SK-N-SH treated with all-trans-retinoic acid at 6 μM for 48 hours (cell line): ENCODE measurements around the gene PNKD.

Experiments used
- ATAC-seq: fragments of 200-7000 bp; cut with Tn5 transposase; 3 replicates; pipeline ENCODE4 v1.9.1; 2020; ENCODE audit warnings: mild to moderate bottlenecking, moderate library complexity
- ARNTL ChIP-seq: fragments of 450-650 bp; formaldehyde crosslinking; IDR thresholded peaks from 2 replicates; pipeline ENCODE4 v1.5.0; 2020; ENCODE audit warnings: low read depth, mild to moderate bottlenecking, moderate library complexity, borderline replicate concordance
- CREB5 ChIP-seq: fragments of 250-450 bp; sonication (Bioruptor Pico); IDR thresholded peaks from 2 replicates; pipeline ENCODE4 v1.5.1; 2020; ENCODE audit warnings: low read depth, mild to moderate bottlenecking, moderate library complexity
- CSDC2 ChIP-seq: fragments of 250-450 bp; sonication (Bioruptor Pico); IDR thresholded peaks from 2 replicates; pipeline ENCODE4 v1.5.0; 2020; ENCODE audit warnings: mild to moderate bottlenecking, moderate library complexity
- CSRNP3 ChIP-seq: fragments of 250-450 bp; sonication (Bioruptor Pico); IDR thresholded peaks from 2 replicates; pipeline ENCODE4 v1.5.1; 2021; ENCODE audit warnings: mild to moderate bottlenecking, moderate library complexity
- ESRRG ChIP-seq: fragments of 250-450 bp; sonication (Bioruptor Pico); IDR thresholded peaks from 2 replicates; pipeline ENCODE4 v1.6.1; 2021; ENCODE audit warnings: mild to moderate bottlenecking
- GLIS3 ChIP-seq: fragments of 250-450 bp; sonication (Bioruptor Pico); IDR thresholded peaks from 2 replicates; pipeline ENCODE4 v1.5.0; 2020; ENCODE audit warnings: mild to moderate bottlenecking, moderate library complexity
- ISL1 ChIP-seq: fragments of 250-450 bp; sonication (Bioruptor Pico); IDR thresholded peaks from 2 replicates; pipeline ENCODE4 v2.1.2; 2022; ENCODE audit warnings: mild to moderate bottlenecking, moderate library complexity
- OSR1 ChIP-seq: fragments of 250-450 bp; sonication (Bioruptor Pico); IDR thresholded peaks from 2 replicates; pipeline ENCODE4 v1.8.0; 2022; ENCODE audit warnings: moderate library complexity, mild to moderate bottlenecking, inconsistent platforms
- PATZ1 ChIP-seq: fragments of 250-450 bp; sonication (Bioruptor Pico); IDR thresholded peaks from 2 replicates; pipeline ENCODE4 v1.8.0; 2020; ENCODE audit warnings: mild to moderate bottlenecking, moderate library complexity, borderline replicate concordance
- POU6F1 ChIP-seq: fragments of 250-450 bp; sonication (Bioruptor Pico); IDR thresholded peaks from 2 replicates; pipeline ENCODE4 v1.8.0; 2021; ENCODE audit warnings: low read depth, mild to moderate bottlenecking, moderate library complexity, borderline replicate concordance
- RARB ChIP-seq: fragments of 250-450 bp; sonication (Bioruptor Pico); IDR thresholded peaks from 2 replicates; pipeline ENCODE4 v1.8.0; 2021; ENCODE audit warnings: mild to moderate bottlenecking, moderate library complexity
- SNAI2 ChIP-seq: fragments of 250-450 bp; sonication (Bioruptor Pico); IDR thresholded peaks from 2 replicates; pipeline ENCODE4 v1.5.0; 2020; ENCODE audit warnings: mild to moderate bottlenecking, moderate library complexity
- TCF4 ChIP-seq: fragments of 250-450 bp; sonication (Bioruptor Pico); IDR thresholded peaks from 2 replicates; pipeline ENCODE4 v1.8.0; 2021; ENCODE audit warnings: mild to moderate bottlenecking, moderate library complexity, borderline replicate concordance
- TOX ChIP-seq: fragments of 250-450 bp; sonication (Bioruptor Pico); IDR thresholded peaks from 2 replicates; pipeline ENCODE4 v1.8.0; 2021; ENCODE audit warnings: mild to moderate bottlenecking, moderate library complexity, borderline replicate concordance
- TSHZ2 ChIP-seq: fragments of 250-450 bp; sonication (Bioruptor Pico); IDR thresholded peaks from 2 replicates; pipeline ENCODE4 v1.5.0; 2020; ENCODE audit warnings: mild to moderate bottlenecking, moderate library complexity
- ZC3H10 ChIP-seq: fragments of 250-450 bp; sonication (Bioruptor Pico); IDR thresholded peaks from 2 replicates; pipeline ENCODE4 v1.5.1; 2021; ENCODE audit warnings: mild to moderate bottlenecking, moderate library complexity
- ZFP3 ChIP-seq: fragments of 250-450 bp; sonication (Bioruptor Pico); IDR thresholded peaks from 2 replicates; pipeline ENCODE4 v1.5.0; 2020; ENCODE audit warnings: mild to moderate bottlenecking, moderate library complexity
- ZFP30 ChIP-seq: fragments of 450-650 bp; formaldehyde crosslinking; IDR thresholded peaks from 2 replicates; pipeline ENCODE4 v1.5.0; 2022; ENCODE audit warnings: mild to moderate bottlenecking, moderate library complexity
- ZNF565 ChIP-seq: fragments of 450-650 bp; formaldehyde crosslinking; conservative IDR thresholded peaks from 2 replicates; pipeline ENCODE4 v1.5.0; 2020; ENCODE audit warnings: low read depth, mild to moderate bottlenecking, moderate library complexity
- ZNF70 ChIP-seq: fragments of 450-650 bp; formaldehyde crosslinking; IDR thresholded peaks from 2 replicates; pipeline ENCODE4 v1.5.0; 2020; ENCODE audit warnings: mild to moderate bottlenecking, moderate library complexity
- ZNF8 ChIP-seq: fragments of 450-650 bp; formaldehyde crosslinking; IDR thresholded peaks from 2 replicates; pipeline ENCODE4 v1.5.0; 2020; ENCODE audit warnings: mild to moderate bottlenecking, moderate library complexity

Gene PNKD

GRCh38 chr2:218257390-218257981 lies 12.8 kb upstream of the PNKD start:
- TF ChIP-seq ZNF565 (CRISPR knock-in tag) (no peak), ISL1 (no peak), CSDC2 (CRISPR knock-in tag) (no peak), ARNTL (CRISPR knock-in tag) (no peak), ZFP3 (CRISPR knock-in tag) (no peak), SNAI2 (CRISPR knock-in tag) (no peak), ESRRG (no peak), RARB (CRISPR knock-in tag) (no peak), TCF4 (CRISPR knock-in tag) (no peak), POU6F1 (CRISPR knock-in tag) (no peak), TSHZ2 (CRISPR knock-in tag) (no peak), ZNF70 (CRISPR knock-in tag) (no peak), TOX (CRISPR knock-in tag) (no peak), ZFP30 (CRISPR knock-in tag) (no peak), CREB5 (CRISPR knock-in tag) (no peak), ZC3H10 (CRISPR knock-in tag) (no peak)
- TF ChIP-seq, all 23 proteins: peak for 0
- ATAC-seq, result no peak; the same call in 2 of the 3 replicates

- ATAC-seq, result peak; percentile 80
- TF ChIP-seq ISL1, result 0 out of 2 replicates have a peak, but pooled peaks have one; percentile 27
- no peak for TF ChIP-seq POU6F1 (CRISPR knock-in tag)
- TF ChIP-seq ZNF8, result no peak
- no peak for TF ChIP-seq CSDC2 (CRISPR knock-in tag)
- TF ChIP-seq SNAI2 (CRISPR knock-in tag), result no peak
- TF ChIP-seq PATZ1 (CRISPR knock-in tag), result no peak
- no peak for TF ChIP-seq ZNF565 (CRISPR knock-in tag)
- TF ChIP-seq ZNF70 (CRISPR knock-in tag), result no peak
- no peak for TF ChIP-seq ESRRG
- peak; percentile 75; the same call in 1 of the 2 replicates for TF ChIP-seq TCF4 (CRISPR knock-in tag)
- TF ChIP-seq ZFP3 (CRISPR knock-in tag), result no peak
- no peak for TF ChIP-seq OSR1 (CRISPR knock-in tag)
- no peak for TF ChIP-seq GLIS3
- TF ChIP-seq TOX (CRISPR knock-in tag), result no peak
- 0 out of 2 replicates have a peak, but pooled peaks have one; percentile 59 for TF ChIP-seq TSHZ2 (CRISPR knock-in tag)
- TF ChIP-seq CSRNP3 (CRISPR knock-in tag), result no peak
- TF ChIP-seq RARB (CRISPR knock-in tag), result no peak
Observed at GRCh38 chr2:218259099-218259961, 11.0 kb upstream of the PNKD start.
